Gastroesophageal sphincter (tissue), 3 donors: ENCODE data around the gene CSNK1D.

Source experiments
- EP300 ChIP-seq: sonication (generic); formaldehyde crosslinking; IDR thresholded peaks from one replicate; pipeline ENCODE4 v1.6.1; 2017; ENCODE audit warnings: antibody characterized with exemption, mild to moderate bottlenecking
- POLR2A ChIP-seq, 2 donors: fragments of 450-650 bp; IDR thresholded peaks; one replicate each; pipeline ENCODE4 v1.6.1; 2017; ENCODE audit warnings: antibody characterized with exemption in 2 of 2, mild to moderate bottlenecking in 2 of 2, moderate library complexity in 1 of 2
- POLR2AphosphoS5 ChIP-seq: sonication (generic); formaldehyde crosslinking; IDR thresholded peaks from one replicate; pipeline ENCODE4 v1.6.1; 2017; ENCODE audit warnings: antibody characterized with exemption
- TF ChIP-seq, protein P1 (sequence below), 4 experiments: fragments of 200-600 bp in 2 of 4; fragments of 450-650 bp in 2 of 4; sonication (generic) in 1 of 4; IDR thresholded peaks; one replicate each; pipeline ENCODE4 v1.5.1; 2017 to 2019; ENCODE audit warnings: antibody characterized with exemption in 4 of 4, mild to moderate bottlenecking in 2 of 4, moderate library complexity in 2 of 4

DNA sequence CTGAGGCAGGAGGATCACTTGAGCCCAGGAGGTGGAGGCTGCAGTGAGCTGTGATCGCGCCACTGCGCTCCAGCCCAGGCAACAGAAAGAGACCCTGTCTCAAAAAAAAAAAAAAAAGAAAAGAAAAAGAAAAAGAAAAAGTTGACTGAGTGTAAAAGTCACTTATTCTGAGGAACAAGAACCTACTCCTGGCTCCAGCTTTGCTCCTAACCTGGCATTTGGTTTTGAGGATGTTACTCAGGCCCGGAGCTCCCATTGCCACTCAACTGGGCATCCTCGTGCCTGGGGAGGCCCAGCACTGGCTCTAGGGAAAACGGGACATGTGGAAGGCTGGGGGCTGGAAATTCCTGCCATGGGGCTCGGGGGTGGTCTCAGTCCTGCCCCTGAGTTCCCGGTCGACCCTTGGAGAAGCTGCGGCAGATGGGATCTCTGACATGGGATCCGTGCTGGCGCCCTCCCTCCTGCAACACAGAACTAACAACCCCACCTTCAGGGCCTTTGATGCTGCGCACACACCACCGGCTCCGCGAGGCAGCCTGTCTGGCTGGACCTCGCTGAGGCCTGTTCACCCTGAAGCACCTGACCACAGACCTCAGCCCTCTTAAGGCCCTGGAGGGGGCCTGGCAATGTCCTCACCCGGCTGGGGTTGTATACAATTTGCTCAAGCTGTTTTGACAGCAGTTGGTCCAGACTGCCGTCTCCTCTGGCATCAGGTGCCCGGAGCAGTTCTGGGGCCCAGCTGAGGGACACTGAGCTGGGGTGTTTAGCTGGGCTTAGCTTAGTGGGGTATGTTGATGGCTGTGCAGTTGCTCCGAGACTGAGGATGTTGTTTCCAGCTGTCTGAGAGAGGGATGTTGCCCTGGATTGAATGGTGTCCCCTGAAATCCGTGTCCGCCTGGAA lies 31.6 kb upstream of the CSNK1D start:
- TF ChIP-seq, protein P1, sequence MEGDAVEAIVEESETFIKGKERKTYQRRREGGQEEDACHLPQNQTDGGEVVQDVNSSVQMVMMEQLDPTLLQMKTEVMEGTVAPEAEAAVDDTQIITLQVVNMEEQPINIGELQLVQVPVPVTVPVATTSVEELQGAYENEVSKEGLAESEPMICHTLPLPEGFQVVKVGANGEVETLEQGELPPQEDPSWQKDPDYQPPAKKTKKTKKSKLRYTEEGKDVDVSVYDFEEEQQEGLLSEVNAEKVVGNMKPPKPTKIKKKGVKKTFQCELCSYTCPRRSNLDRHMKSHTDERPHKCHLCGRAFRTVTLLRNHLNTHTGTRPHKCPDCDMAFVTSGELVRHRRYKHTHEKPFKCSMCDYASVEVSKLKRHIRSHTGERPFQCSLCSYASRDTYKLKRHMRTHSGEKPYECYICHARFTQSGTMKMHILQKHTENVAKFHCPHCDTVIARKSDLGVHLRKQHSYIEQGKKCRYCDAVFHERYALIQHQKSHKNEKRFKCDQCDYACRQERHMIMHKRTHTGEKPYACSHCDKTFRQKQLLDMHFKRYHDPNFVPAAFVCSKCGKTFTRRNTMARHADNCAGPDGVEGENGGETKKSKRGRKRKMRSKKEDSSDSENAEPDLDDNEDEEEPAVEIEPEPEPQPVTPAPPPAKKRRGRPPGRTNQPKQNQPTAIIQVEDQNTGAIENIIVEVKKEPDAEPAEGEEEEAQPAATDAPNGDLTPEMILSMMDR (IDR thresholded peaks at IDR 0.05), result no peak
- TF ChIP-seq POLR2A (IDR thresholded peaks at IDR 0.05) (no peak), EP300 (no peak), POLR2AphosphoS5 (no peak)
